C4-2B (cell line): ENCODE results near the gene ACTR3C.

ENCODE experiments used
- ZFX ChIP-seq: fragments of 450-650 bp; IDR thresholded peaks from 2 replicates; pipeline ENCODE4 v1.6.1; 2017
- TF ChIP-seq, protein P1 (sequence below): fragments of 450-650 bp; conservative IDR thresholded peaks from 2 replicates; pipeline ENCODE4 v1.5.1; 2017; ENCODE audit warnings: mild to moderate bottlenecking

DNA sequence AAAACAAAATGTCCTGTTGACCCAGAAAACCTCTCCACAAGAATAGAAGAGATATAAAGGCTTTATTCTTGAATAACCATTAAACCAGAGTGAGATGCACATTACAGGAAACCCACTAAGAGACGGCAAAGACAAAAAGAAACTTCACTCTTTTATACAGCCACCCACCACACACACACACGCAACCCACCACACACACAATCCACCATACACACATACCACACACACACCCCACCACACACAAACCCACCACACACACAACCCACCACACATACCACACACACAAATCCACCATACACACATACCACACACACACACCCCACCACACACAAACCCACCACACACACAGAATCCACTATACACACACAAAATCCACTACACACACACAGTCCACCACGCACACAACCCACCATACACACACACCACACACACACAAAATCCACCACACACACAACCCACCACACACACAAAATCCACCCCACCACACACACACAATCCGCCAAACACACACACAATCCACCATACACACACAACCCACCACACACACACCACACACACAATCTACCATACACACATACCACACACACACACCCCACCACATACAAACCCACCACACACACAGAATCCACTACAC is 35.8 kb upstream of the ACTR3C start:
- TF ChIP-seq, protein P1, sequence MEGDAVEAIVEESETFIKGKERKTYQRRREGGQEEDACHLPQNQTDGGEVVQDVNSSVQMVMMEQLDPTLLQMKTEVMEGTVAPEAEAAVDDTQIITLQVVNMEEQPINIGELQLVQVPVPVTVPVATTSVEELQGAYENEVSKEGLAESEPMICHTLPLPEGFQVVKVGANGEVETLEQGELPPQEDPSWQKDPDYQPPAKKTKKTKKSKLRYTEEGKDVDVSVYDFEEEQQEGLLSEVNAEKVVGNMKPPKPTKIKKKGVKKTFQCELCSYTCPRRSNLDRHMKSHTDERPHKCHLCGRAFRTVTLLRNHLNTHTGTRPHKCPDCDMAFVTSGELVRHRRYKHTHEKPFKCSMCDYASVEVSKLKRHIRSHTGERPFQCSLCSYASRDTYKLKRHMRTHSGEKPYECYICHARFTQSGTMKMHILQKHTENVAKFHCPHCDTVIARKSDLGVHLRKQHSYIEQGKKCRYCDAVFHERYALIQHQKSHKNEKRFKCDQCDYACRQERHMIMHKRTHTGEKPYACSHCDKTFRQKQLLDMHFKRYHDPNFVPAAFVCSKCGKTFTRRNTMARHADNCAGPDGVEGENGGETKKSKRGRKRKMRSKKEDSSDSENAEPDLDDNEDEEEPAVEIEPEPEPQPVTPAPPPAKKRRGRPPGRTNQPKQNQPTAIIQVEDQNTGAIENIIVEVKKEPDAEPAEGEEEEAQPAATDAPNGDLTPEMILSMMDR, result no peak
- no peak for TF ChIP-seq ZFX
